ENCODE data around the gene PRSS1.

- no peak for TF ChIP-seq EZH2phosphoT487 (IDR thresholded peaks at IDR 0.05; ENCODE audit: borderline replicate concordance, low read length)
- TF ChIP-seq, protein P1, sequence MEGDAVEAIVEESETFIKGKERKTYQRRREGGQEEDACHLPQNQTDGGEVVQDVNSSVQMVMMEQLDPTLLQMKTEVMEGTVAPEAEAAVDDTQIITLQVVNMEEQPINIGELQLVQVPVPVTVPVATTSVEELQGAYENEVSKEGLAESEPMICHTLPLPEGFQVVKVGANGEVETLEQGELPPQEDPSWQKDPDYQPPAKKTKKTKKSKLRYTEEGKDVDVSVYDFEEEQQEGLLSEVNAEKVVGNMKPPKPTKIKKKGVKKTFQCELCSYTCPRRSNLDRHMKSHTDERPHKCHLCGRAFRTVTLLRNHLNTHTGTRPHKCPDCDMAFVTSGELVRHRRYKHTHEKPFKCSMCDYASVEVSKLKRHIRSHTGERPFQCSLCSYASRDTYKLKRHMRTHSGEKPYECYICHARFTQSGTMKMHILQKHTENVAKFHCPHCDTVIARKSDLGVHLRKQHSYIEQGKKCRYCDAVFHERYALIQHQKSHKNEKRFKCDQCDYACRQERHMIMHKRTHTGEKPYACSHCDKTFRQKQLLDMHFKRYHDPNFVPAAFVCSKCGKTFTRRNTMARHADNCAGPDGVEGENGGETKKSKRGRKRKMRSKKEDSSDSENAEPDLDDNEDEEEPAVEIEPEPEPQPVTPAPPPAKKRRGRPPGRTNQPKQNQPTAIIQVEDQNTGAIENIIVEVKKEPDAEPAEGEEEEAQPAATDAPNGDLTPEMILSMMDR (IDR thresholded peaks at IDR 0.05; ENCODE audit: low read depth, low read length, poor library complexity, severe bottlenecking), result no peak
Measured at GRCh38 chr7:142740786-142741185, 8.5 kb upstream of the PRSS1 start.

Measured in DOHH2 (cell line).